KMS-11 (cell line): ENCODE data around the gene EXOC6B.

Experiments
- H2AFZ ChIP-seq: fragments of 200-600 bp; sonication (generic); 2 replicates; pipeline ENCODE4 v1.6.1; 2016; ENCODE audit warnings: antibody characterized with exemption, mixed run types, low read depth
- H3K27ac ChIP-seq: fragments of 200-600 bp; sonication (generic); 2 replicates; pipeline ENCODE4 v1.6.1; 2016; ENCODE audit warnings: mild to moderate bottlenecking, mixed run types
- H3K27me3 ChIP-seq: fragments of 200-600 bp; sonication (generic); 2 replicates; pipeline ENCODE4 v1.6.1; 2017; ENCODE audit warnings: mild to moderate bottlenecking, low read depth, mixed run types, moderate library complexity; ENCODE audit not compliant: insufficient read depth
- H3K36me3 ChIP-seq: fragments of 200-600 bp; sonication (generic); 2 replicates; pipeline ENCODE4 v1.6.1; 2017; ENCODE audit warnings: mild to moderate bottlenecking, mixed run types; ENCODE audit not compliant: insufficient read depth
- H3K4me1 ChIP-seq: fragments of 200-600 bp; sonication (generic); 2 replicates; pipeline ENCODE4 v1.6.1; 2016; ENCODE audit warnings: mild to moderate bottlenecking, low read depth, mixed run types; ENCODE audit not compliant: poor library complexity, severe bottlenecking
- H3K4me2 ChIP-seq: fragments of 200-600 bp; sonication (generic); 2 replicates; pipeline ENCODE4 v1.7.0; 2016; ENCODE audit warnings: mild to moderate bottlenecking, mixed run types
- H3K4me3 ChIP-seq: fragments of 200-600 bp; sonication (generic); IDR thresholded peaks from 2 replicates; pipeline ENCODE4 v1.6.1; 2017; ENCODE audit warnings: low read depth, low read length, mixed read lengths; ENCODE audit not compliant: insufficient read depth
- H3K79me2 ChIP-seq: fragments of 200-600 bp; sonication (generic); 2 replicates; pipeline ENCODE4 v1.6.1; 2016; ENCODE audit warnings: low read depth, mixed run types; ENCODE audit not compliant: insufficient read depth
- H3K9ac ChIP-seq: fragments of 200-600 bp; sonication (generic); 2 replicates; pipeline ENCODE4 v1.6.1; 2016; ENCODE audit warnings: mild to moderate bottlenecking, mixed run types
- H4K20me1 ChIP-seq: fragments of 200-600 bp; sonication (generic); 2 replicates; pipeline ENCODE4 v1.6.1; 2016; ENCODE audit warnings: mild to moderate bottlenecking, mixed run types; ENCODE audit not compliant: insufficient read depth
- TF ChIP-seq, protein P1 (sequence below): fragments of 200-600 bp; sonication (generic); conservative IDR thresholded peaks from 2 replicates; pipeline ENCODE4 v1.6.1; 2017; ENCODE audit warnings: low read depth, mild to moderate bottlenecking, antibody characterized with exemption, low read length, moderate library complexity, mixed read lengths

Gene EXOC6B

DNA sequence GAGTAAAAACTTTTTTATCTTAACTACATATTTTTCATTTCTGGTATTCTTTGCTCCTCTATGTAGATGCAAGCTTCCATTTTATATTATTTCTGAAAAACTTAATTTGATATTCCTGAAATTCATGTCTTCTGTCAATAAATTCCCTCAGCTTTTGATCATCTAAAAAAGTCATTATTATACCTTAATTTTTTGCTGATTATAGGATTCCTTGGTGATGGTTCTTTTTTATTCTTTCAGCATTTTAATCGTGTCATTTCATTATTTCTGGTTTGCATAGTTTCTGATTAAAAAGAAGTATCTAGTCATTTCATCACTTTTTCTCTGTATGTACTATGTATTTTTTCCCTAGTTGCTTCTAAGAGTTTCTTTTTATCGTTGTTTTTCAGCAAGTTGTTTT, 436.4 kb downstream of the EXOC6B start:
- Histone ChIP-seq H3K9ac (no peak overlapping the region), H3K4me2 (no peak overlapping the region), H2AFZ (no peak overlapping the region), H4K20me1 (no peaks in the 10 kb centered on the region), H3K27ac (no peak overlapping the region), H3K79me2 (no peaks in the 10 kb centered on the region), H3K27me3 (no peaks in the 10 kb centered on the region), H3K4me1 (no peaks in the 10 kb centered on the region), H3K36me3 (no peaks in the 10 kb centered on the region), H3K4me3 (no peak overlapping the region)
- TF ChIP-seq, protein P1, sequence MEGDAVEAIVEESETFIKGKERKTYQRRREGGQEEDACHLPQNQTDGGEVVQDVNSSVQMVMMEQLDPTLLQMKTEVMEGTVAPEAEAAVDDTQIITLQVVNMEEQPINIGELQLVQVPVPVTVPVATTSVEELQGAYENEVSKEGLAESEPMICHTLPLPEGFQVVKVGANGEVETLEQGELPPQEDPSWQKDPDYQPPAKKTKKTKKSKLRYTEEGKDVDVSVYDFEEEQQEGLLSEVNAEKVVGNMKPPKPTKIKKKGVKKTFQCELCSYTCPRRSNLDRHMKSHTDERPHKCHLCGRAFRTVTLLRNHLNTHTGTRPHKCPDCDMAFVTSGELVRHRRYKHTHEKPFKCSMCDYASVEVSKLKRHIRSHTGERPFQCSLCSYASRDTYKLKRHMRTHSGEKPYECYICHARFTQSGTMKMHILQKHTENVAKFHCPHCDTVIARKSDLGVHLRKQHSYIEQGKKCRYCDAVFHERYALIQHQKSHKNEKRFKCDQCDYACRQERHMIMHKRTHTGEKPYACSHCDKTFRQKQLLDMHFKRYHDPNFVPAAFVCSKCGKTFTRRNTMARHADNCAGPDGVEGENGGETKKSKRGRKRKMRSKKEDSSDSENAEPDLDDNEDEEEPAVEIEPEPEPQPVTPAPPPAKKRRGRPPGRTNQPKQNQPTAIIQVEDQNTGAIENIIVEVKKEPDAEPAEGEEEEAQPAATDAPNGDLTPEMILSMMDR = no peak

DNA sequence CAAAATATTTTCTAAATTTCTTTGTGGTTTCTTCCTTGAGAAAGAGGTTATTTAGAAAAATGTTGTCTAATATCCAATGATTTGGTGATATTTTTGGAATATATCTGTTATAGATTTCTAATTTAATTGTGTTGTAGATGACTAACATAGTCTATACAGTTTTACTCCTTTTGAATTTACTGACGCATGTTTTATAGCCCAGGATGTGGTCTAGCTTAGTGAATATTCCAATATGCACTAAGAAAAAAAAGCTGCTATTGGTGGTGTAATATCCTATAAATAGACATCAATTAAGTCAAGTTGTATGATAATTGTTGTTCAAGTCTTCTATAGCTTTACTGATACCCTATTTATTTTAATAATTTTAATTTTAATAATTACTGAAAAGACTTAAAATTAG, 437.6 kb downstream of the EXOC6B start:
- no peaks in the 10 kb centered on the region for H3K36me3 ChIP-seq
- H3K4me2 ChIP-seq = no peak overlapping the region
- H3K4me1 ChIP-seq = no peaks in the 10 kb centered on the region
- no peaks in the 10 kb centered on the region for H3K27me3 ChIP-seq
- H3K9ac ChIP-seq = no peak overlapping the region
- no peak overlapping the region for H3K27ac ChIP-seq
- H3K4me3 ChIP-seq = no peak overlapping the region
- H4K20me1 ChIP-seq = no peaks in the 10 kb centered on the region
- no peaks in the 10 kb centered on the region for H3K79me2 ChIP-seq
- H2AFZ ChIP-seq = no peak overlapping the region
- TF ChIP-seq, protein P1 = no peak

DNA sequence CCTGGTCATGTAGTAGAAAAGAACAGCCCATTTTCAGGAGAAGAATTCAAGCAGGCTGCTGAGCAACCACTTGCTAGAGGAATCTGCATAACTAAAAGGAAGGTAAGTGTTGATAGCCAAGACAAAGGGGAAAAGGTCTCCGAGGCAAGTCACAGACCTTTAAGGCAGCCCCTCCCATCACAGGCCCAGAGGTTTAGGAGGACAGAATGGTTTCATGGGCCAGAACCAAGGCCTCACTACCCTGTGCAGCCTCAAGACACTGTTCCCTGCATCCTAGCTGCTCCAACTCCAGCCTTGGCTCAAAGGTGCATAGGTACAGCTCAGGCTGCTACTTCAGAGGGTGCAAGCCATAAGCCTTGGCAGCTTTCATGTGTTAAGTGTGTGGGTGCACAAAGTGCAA, 439.5 kb downstream of the EXOC6B start:
- no peak overlapping the region for H2AFZ ChIP-seq
- TF ChIP-seq, protein P1 = no peak
- H3K79me2 ChIP-seq = no peaks in the 10 kb centered on the region
- H3K4me2 ChIP-seq = no peak overlapping the region
- no peaks in the 10 kb centered on the region for H3K4me1 ChIP-seq
- H3K4me3 ChIP-seq = no peak overlapping the region
- H3K27ac ChIP-seq = no peak overlapping the region
- H3K9ac ChIP-seq = no peak overlapping the region
- no peaks in the 10 kb centered on the region for H3K27me3 ChIP-seq
- H3K36me3 ChIP-seq = no peaks in the 10 kb centered on the region
- H4K20me1 ChIP-seq = no peaks in the 10 kb centered on the region

DNA sequence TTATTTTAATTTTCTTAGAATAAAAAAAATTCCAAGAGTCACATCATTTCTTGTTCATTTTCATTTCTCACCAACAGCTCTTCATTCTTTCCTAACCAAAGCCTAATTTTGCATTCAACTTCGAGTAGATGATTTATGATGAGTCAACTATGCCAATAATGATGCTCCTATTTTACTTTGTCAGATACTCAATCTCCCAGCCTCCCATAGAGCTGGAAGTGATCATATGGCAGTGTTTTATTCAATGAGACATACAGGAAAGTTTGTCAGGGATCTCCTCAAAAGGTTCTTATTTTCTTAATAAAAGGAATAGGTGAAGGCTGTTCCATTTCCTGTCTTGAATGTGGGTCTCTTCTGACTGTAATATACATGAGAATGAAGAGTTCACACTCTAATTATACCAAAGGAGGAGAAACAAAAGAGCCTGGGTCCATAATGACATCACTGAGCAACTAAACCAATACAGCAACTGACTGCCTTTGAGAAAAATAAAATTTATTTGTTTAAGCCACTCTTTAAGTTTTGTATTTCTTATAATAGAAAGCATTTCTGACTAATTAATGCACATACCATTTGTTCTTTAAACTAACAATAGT, 447.0 kb downstream of the EXOC6B start:
- TF ChIP-seq, protein P1 = no peak
- H3K27me3 ChIP-seq = no peaks in the 10 kb centered on the region

More for the DNA sequence above, 447.0 kb downstream of the EXOC6B start:
- H3K4me1 ChIP-seq = no peaks in the 10 kb centered on the region
- no peak overlapping the region for H3K27ac ChIP-seq
- no peaks in the 10 kb centered on the region for H4K20me1 ChIP-seq
- no peaks in the 10 kb centered on the region for H3K79me2 ChIP-seq
- no peak overlapping the region for H3K9ac ChIP-seq
- no peak overlapping the region for H2AFZ ChIP-seq
- H3K4me3 ChIP-seq = no peak overlapping the region
- no peak overlapping the region for H3K4me2 ChIP-seq
- no peaks in the 10 kb centered on the region for H3K36me3 ChIP-seq
